Hepatocyte (in vitro differentiated cells): Measurements from ENCODE around the gene GLI1.

ENCODE experiments used
- CTCF ChIP-seq: fragments of 200-600 bp; sonication (generic); IDR thresholded peaks from 2 replicates; pipeline ENCODE4 v1.5.1; 2016; ENCODE audit warnings: antibody characterized with exemption, mild to moderate bottlenecking; ENCODE audit not compliant: poor library complexity
- EZH2 ChIP-seq: fragments of 200-600 bp; sonication (generic); IDR thresholded peaks from 2 replicates; pipeline ENCODE4 v1.6.1; 2016; ENCODE audit warnings: antibody characterized with exemption, mild to moderate bottlenecking, borderline replicate concordance
- EZH2phosphoT487 ChIP-seq: fragments of 200-600 bp; sonication (generic); IDR thresholded peaks from one replicate; pipeline ENCODE4 v1.6.1; 2018; ENCODE audit warnings: antibody characterized with exemption, mild to moderate bottlenecking, low read depth, moderate library complexity; ENCODE audit not compliant: unreplicated experiment, severe bottlenecking

DNA sequence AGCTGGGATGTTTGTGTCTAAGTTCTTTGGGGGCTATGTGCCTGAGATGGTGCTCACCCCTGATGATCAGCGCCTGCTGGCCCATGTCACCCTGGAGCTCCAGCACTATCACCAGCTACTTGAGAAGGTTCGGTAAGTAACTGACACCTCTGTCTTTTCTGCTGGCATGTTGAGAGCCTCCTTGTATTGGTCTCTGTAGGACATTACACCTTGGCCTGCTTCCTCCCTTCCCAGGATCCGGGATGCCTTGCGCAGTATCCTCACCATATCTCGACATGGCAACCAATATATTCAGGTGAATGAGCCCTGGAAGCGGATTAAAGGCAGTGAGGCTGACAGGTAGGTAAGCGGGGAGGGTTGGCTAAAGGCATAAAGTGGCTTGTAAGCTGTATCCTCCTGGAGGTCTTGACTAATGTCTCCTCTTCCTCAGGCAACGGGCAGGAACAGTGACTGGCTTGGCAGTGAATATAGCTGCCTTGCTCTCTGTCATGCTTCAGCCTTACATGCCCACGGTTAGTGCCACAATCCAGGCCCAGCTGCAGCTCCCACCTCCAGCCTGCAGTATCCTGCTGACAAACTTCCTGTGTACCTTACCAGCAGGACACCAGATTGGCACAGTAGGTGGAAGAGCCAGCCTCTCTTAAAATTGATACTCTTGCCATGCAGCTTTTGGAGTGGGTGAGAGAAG is 55.3 kb downstream of the GLI1 start:
- no peak for TF ChIP-seq EZH2
- TF ChIP-seq CTCF: no peak
- TF ChIP-seq EZH2phosphoT487: no peak
